GM23338 (cell line): Measurements from ENCODE around the gene UNC45A. TPM values are rescaled to one million over a fixed set of nuclear protein-coding genes. Genes with fewer than 3 reads are reported as not detected.
A peak's percentile ranks its signal among the peaks of the same experiment; 100 is the strongest.

ENCODE experiments used
- ATAC-seq: fragments of 200-7000 bp; cut with Tn5 transposase; 3 replicates; pipeline ENCODE4 v1.9.1; 2020
- DNase-seq: peaks from one replicate; pipeline ENCODE4 v3.0.0-alpha.2; 2015; ENCODE audit warnings: low spot score
- H2AFZ ChIP-seq: fragments of 200-600 bp; sonication (generic); 2 replicates; pipeline ENCODE4 v1.8.0; 2016; ENCODE audit warnings: antibody characterized with exemption, mild to moderate bottlenecking, moderate library complexity
- H3F3A ChIP-seq: fragments of 200-600 bp; sonication (generic); replicated peaks from 2 replicates; pipeline ENCODE4 v1.8.0; 2017; ENCODE audit warnings: antibody characterized with exemption, mixed run types, low read depth
- H3K27ac ChIP-seq: fragments of 200-600 bp; sonication (generic); 2 replicates; pipeline ENCODE4 v1.6.1; 2016; ENCODE audit warnings: low read depth
- H3K27me3 ChIP-seq: fragments of 200-600 bp; sonication (generic); 2 replicates; pipeline ENCODE4 v1.8.0; 2016; ENCODE audit warnings: mild to moderate bottlenecking, mixed run types, moderate library complexity; ENCODE audit not compliant: insufficient read depth
- H3K36me3 ChIP-seq: fragments of 200-600 bp; sonication (generic); 2 replicates; pipeline ENCODE4 v1.8.0; 2016; ENCODE audit warnings: mild to moderate bottlenecking; ENCODE audit not compliant: insufficient read depth
- H3K4me1 ChIP-seq: fragments of 200-600 bp; sonication (generic); 2 replicates; pipeline ENCODE4 v1.8.0; 2016; ENCODE audit warnings: mild to moderate bottlenecking, moderate library complexity; ENCODE audit not compliant: insufficient read depth
- H3K4me2 ChIP-seq: fragments of 200-600 bp; sonication (generic); 2 replicates; pipeline ENCODE4 v1.7.1; 2017; ENCODE audit warnings: mixed run types
- H3K4me3 ChIP-seq: fragments of 200-600 bp; sonication (generic); 2 replicates; pipeline ENCODE4 v1.6.1; 2016; ENCODE audit warnings: mixed run types
- H3K79me2 ChIP-seq: fragments of 200-600 bp; sonication (generic); replicated peaks from 2 replicates; pipeline ENCODE4 v1.8.0; 2017; ENCODE audit warnings: mild to moderate bottlenecking; ENCODE audit not compliant: insufficient read depth
- H3K9me2 ChIP-seq: fragments of 200-600 bp; sonication (generic); 2 replicates; pipeline ENCODE4 v1.8.0; 2017; ENCODE audit not compliant: insufficient read depth
- H4K20me1 ChIP-seq: fragments of 200-600 bp; sonication (generic); replicated peaks from 2 replicates; pipeline ENCODE4 v1.8.0; 2017; ENCODE audit warnings: mild to moderate bottlenecking; ENCODE audit not compliant: insufficient read depth
- H3K27ac Mint-ChIP-seq: 2 replicates; pipeline ENCODE4 v1.8.0; 2020; ENCODE audit warnings: inconsistent platforms, mild to moderate bottlenecking, moderate library complexity, mixed read lengths
- H3K27me3 Mint-ChIP-seq: 3 replicates; pipeline ENCODE4 v1.8.0; 2022; ENCODE audit warnings: low read depth, mild to moderate bottlenecking, moderate library complexity, mixed read lengths, inconsistent platforms; ENCODE audit not compliant: insufficient read depth, poor library complexity
- H3K36me3 Mint-ChIP-seq: 3 replicates; pipeline ENCODE4 v1.8.0; 2021; ENCODE audit warnings: low read depth, mild to moderate bottlenecking, inconsistent platforms, moderate library complexity, mixed read lengths
- H3K4me1 Mint-ChIP-seq: 3 replicates; pipeline ENCODE4 v1.8.0; 2020; ENCODE audit warnings: mild to moderate bottlenecking, inconsistent platforms, mixed read lengths
- H3K4me3 Mint-ChIP-seq: 3 replicates; pipeline ENCODE4 v1.8.0; 2021; ENCODE audit warnings: moderate library complexity, mild to moderate bottlenecking, inconsistent platforms, mixed read lengths
- H3K9me3 Mint-ChIP-seq: 3 replicates; pipeline ENCODE4 v1.8.0; 2020; ENCODE audit warnings: moderate library complexity, mild to moderate bottlenecking, inconsistent platforms, mixed read lengths
- CREB1 ChIP-seq: fragments of 250-450 bp; sonication (Bioruptor Pico); IDR thresholded peaks from 2 replicates; pipeline ENCODE4 v1.5.0; 2020; ENCODE audit warnings: low read depth, mild to moderate bottlenecking, moderate library complexity
- CTCF ChIP-seq, 2 experiments: fragments of 200-600 bp in 1 of 2; sonication (generic) in 1 of 2; conservative IDR thresholded peaks; 2 replicates each; pipeline versions ENCODE4 v1.5.1 to v1.6.1; 2016 to 2017; ENCODE audit warnings: antibody characterized with exemption in 2 of 2, low read depth in 2 of 2, mild to moderate bottlenecking in 2 of 2, moderate library complexity in 1 of 2
- ETS1 ChIP-seq: IDR thresholded peaks from 2 replicates; pipeline ENCODE4 v1.6.1; 2016; ENCODE audit warnings: antibody characterized with exemption
- EZH2 ChIP-seq: fragments of 200-600 bp; sonication (generic); IDR thresholded peaks from one replicate; pipeline ENCODE4 v1.8.0; 2017; ENCODE audit warnings: antibody characterized with exemption, mild to moderate bottlenecking, low read depth; ENCODE audit not compliant: unreplicated experiment
- EZH2phosphoT487 ChIP-seq: fragments of 200-600 bp; sonication (generic); IDR thresholded peaks from one replicate; pipeline ENCODE4 v1.8.1; 2018; ENCODE audit warnings: antibody characterized with exemption; ENCODE audit not compliant: unreplicated experiment
- JUNB ChIP-seq: IDR thresholded peaks from one replicate; pipeline ENCODE4 v1.6.1; 2016; ENCODE audit warnings: antibody characterized with exemption; ENCODE audit not compliant: unreplicated experiment
- NANOG ChIP-seq: IDR thresholded peaks from 2 replicates; pipeline ENCODE4 v1.6.1; 2016; ENCODE audit warnings: antibody characterized with exemption, borderline replicate concordance
- POLR2AphosphoS5 ChIP-seq: IDR thresholded peaks from 2 replicates; pipeline ENCODE4 v1.6.1; 2016; ENCODE audit warnings: antibody characterized with exemption, low read depth
- REST ChIP-seq: IDR thresholded peaks from one replicate; pipeline ENCODE4 v1.6.1; 2018; ENCODE audit warnings: antibody characterized with exemption; ENCODE audit not compliant: unreplicated experiment
- STAT1 ChIP-seq: IDR thresholded peaks from one replicate; pipeline ENCODE4 v1.6.1; 2016; ENCODE audit warnings: antibody characterized with exemption; ENCODE audit not compliant: unreplicated experiment
- ZNF114 ChIP-seq: fragments of 250-450 bp; sonication (Bioruptor Pico); IDR thresholded peaks from 2 replicates; pipeline ENCODE4 v1.5.0; 2020; ENCODE audit warnings: mild to moderate bottlenecking, moderate library complexity
- ZNF331 ChIP-seq: fragments of 250-450 bp; sonication (Bioruptor Pico); IDR thresholded peaks from 2 replicates; pipeline ENCODE4 v1.5.0; 2020; ENCODE audit warnings: low read depth, mild to moderate bottlenecking, moderate library complexity
- ZNF462 ChIP-seq: fragments of 250-450 bp; sonication (Bioruptor Pico); IDR thresholded peaks from 2 replicates; pipeline ENCODE4 v1.5.0; 2020; ENCODE audit warnings: mild to moderate bottlenecking, moderate library complexity
- polyA plus RNA-seq: library from polyadenylated mRNA; unstranded; fragments of >200 nt; fragmentation: Nextera tagmentation; extraction: Ambion mirVana; gene quantifications from 2 replicates; pipeline ENCODE4 v1.2.1, GENCODE V29; 2016
- total RNA-seq: library from RNA; depleted of rRNA; stranded (reverse); fragments of >200 nt; shearing (Covaris generic); gene quantifications from 2 replicates; pipeline ENCODE4 v1.2.3, GENCODE V29; 2014

Gene UNC45A
- total and polyA plus RNA-seq, 2 experiments from 2014 or later: 40.2 to 86.8 TPM

- Histone ChIP-seq H3K27me3 (no peaks in the 10 kb centered on the region), H3K36me3 (peaks cover 11% of the 10 kb centered on the region), H2AFZ (no peak overlapping the region), H3K9me2 (no peaks in the 10 kb centered on the region), H4K20me1 (peaks cover 62% of the 10 kb centered on the region), H3K4me1 (peaks cover 20% of the 10 kb centered on the region), H3K27ac (peak overlapping the region; percentile 36; the same call in 1 of the 2 replicates), H3K79me2 (peaks cover 100% of the 10 kb centered on the region), H3F3A (no peaks in the 10 kb centered on the region), H3K4me2 (0 out of 2 replicates have a peak overlapping the region, but pooled peaks have one; percentile 32), H3K4me3 (no peak overlapping the region)
- Mint-ChIP-seq H3K4me3 (no peak overlapping the region), H3K27ac (peak overlapping the region; percentile 36; the same call in 1 of the 2 replicates), H3K9me3 (no peaks in the 10 kb centered on the region), H3K27me3 (no peaks in the 10 kb centered on the region), H3K36me3 (peaks cover 17% of the 10 kb centered on the region), H3K4me1 (peaks cover 24% of the 10 kb centered on the region)
- DNase-seq (no peak), ATAC-seq (no peak)
- TF ChIP-seq REST: no peak
- TF ChIP-seq EZH2phosphoT487: no peak
- TF ChIP-seq CREB1 (CRISPR knock-in tag): no peak
- no peak for TF ChIP-seq JUNB
- no peak for TF ChIP-seq ETS1
- no peak for TF ChIP-seq STAT1
- no peak for TF ChIP-seq ZNF462 (CRISPR knock-in tag)
- TF ChIP-seq EZH2: no peak
- no peak for TF ChIP-seq POLR2AphosphoS5
- TF ChIP-seq NANOG: no peak
- TF ChIP-seq CTCF (conservative IDR thresholded peaks at IDR 0.05; ENCODE audit: low read depth in 2 of 2): no peak
- no peak for TF ChIP-seq ZNF114 (CRISPR knock-in tag)
- TF ChIP-seq ZNF331 (CRISPR knock-in tag): no peak
These were observed 53.2 kb downstream of the UNC45A start for GRCh38 chr15:90988296-90988695.
